ENCODE data around the gene ITGA11.

The ITGA11 gene

DNA sequence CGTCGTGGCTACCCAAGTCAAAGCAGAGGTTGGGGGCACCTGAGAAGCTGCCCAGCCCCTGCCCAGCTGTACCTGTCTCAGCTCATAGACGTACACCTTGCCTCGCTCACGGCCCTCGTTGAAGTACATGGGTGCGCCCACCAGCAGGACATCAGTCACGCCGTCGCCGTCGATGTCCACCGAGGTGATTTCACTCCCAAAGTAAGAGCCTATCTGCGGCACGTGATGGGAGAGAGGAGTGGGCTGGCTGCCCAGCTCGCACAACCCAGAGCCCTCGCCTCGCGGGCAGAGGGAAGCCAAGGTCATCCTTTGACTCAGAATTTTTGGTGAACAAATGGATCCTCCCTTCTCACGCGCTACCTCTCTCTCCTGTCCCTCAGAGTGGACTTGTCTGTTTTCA lies 99.7 kb downstream of the ITGA11 start:
- no peak overlapping the region for H3K27ac Mint-ChIP-seq
- H3K4me1 Mint-ChIP-seq, result peaks cover 54% of the 10 kb centered on the region
- DNase-seq, result no peak
- H3K9me3 Mint-ChIP-seq, result no peaks in the 10 kb centered on the region
- H3K27me3 Mint-ChIP-seq (ENCODE audit: low read depth, poor library complexity), result peaks cover 20% of the 10 kb centered on the region
- no peak overlapping the region for H3K4me3 Mint-ChIP-seq
- H3K36me3 Mint-ChIP-seq (ENCODE audit: low read depth), result no peaks in the 10 kb centered on the region
- TF ChIP-seq, protein P1, sequence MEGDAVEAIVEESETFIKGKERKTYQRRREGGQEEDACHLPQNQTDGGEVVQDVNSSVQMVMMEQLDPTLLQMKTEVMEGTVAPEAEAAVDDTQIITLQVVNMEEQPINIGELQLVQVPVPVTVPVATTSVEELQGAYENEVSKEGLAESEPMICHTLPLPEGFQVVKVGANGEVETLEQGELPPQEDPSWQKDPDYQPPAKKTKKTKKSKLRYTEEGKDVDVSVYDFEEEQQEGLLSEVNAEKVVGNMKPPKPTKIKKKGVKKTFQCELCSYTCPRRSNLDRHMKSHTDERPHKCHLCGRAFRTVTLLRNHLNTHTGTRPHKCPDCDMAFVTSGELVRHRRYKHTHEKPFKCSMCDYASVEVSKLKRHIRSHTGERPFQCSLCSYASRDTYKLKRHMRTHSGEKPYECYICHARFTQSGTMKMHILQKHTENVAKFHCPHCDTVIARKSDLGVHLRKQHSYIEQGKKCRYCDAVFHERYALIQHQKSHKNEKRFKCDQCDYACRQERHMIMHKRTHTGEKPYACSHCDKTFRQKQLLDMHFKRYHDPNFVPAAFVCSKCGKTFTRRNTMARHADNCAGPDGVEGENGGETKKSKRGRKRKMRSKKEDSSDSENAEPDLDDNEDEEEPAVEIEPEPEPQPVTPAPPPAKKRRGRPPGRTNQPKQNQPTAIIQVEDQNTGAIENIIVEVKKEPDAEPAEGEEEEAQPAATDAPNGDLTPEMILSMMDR (IDR thresholded peaks at IDR 0.05), result no peak

DNA sequence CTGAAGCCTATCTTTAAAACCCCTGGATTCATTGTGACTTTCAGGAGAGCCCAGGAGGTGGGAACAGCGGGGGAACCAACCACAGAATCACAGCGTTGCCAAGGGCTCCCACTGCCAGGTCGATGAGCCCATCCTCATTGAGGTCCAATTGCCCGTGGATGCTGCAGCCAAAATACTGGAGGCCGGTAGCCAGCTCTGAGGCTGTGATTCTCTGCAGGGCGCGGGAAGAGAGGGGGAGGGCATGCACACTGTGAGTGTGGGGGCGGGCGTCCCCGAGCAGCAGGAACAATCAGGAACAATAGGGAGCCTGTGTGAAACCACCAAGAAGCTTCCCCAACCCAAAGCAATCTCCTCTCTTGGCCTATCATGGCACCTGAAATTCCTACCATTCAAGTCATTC lies 101.1 kb downstream of the ITGA11 start:
- TF ChIP-seq, protein P1 (IDR thresholded peaks at IDR 0.05), result no peak
- Mint-ChIP-seq H3K4me1 (peaks cover 67% of the 10 kb centered on the region), H3K9me3 (no peaks in the 10 kb centered on the region), H3K36me3 (ENCODE audit: low read depth) (no peaks in the 10 kb centered on the region), H3K27me3 (ENCODE audit: low read depth, poor library complexity) (peaks cover 20% of the 10 kb centered on the region), H3K27ac (peak overlapping the region; percentile 21), H3K4me3 (peak overlapping the region; percentile 32)
- no peak for DNase-seq

DNA sequence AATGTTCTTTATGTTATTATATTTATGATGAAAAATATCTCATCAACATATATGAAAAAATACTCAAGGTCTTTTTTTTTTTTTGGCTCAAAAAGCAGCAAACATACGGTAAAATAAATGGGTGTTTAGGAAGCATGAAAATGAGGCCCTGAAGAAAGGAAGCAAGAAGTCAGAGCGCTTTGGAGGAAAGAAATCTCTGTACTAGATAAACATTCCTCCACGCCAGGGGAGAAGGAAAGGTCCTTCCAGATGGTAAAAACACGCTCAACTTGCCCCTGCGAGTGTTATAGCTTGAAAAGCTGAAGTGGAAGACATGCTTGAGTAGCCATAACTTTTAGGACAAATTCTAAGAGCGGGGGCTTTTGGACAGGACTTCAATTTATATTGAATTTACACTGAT lies 101.5 kb downstream of the ITGA11 start:
- peak overlapping the region; percentile 21 for H3K27ac Mint-ChIP-seq
- H3K4me1 Mint-ChIP-seq, result peaks cover 67% of the 10 kb centered on the region
- H3K36me3 Mint-ChIP-seq (ENCODE audit: low read depth), result no peaks in the 10 kb centered on the region
- TF ChIP-seq, protein P1 (IDR thresholded peaks at IDR 0.05), result no peak
- no peaks in the 10 kb centered on the region for H3K9me3 Mint-ChIP-seq
- peaks cover 20% of the 10 kb centered on the region for H3K27me3 Mint-ChIP-seq (ENCODE audit: low read depth, poor library complexity)
- DNase-seq, result no peak
- peak overlapping the region; percentile 32 for H3K4me3 Mint-ChIP-seq

DNA sequence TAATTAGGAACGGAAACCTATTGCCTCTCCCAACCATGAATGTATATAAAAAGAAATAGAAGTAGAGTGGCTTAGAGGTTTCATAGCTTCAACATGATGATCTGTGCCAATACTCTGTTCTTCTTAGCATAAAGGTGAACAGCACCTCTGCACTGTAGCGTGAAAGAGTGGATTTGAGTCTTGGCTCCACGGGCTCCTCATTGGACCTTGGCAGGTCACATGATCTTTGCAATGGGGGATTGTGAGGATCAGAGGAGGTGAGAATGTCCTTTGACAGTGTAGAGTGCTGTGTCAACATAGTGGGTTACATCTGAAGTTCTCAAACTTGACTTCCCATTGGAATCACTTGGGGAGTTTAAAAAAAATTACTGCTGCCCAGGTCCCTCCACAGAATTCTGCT lies 103.0 kb downstream of the ITGA11 start:
- Mint-ChIP-seq H3K27ac (no peak overlapping the region), H3K4me3 (no peak overlapping the region), H3K4me1 (peaks cover 64% of the 10 kb centered on the region), H3K36me3 (ENCODE audit: low read depth) (no peaks in the 10 kb centered on the region), H3K27me3 (ENCODE audit: low read depth, poor library complexity) (peaks cover 20% of the 10 kb centered on the region), H3K9me3 (no peaks in the 10 kb centered on the region)
- TF ChIP-seq, protein P1 (IDR thresholded peaks at IDR 0.05), result no peak
- DNase-seq, result no peak

DNA sequence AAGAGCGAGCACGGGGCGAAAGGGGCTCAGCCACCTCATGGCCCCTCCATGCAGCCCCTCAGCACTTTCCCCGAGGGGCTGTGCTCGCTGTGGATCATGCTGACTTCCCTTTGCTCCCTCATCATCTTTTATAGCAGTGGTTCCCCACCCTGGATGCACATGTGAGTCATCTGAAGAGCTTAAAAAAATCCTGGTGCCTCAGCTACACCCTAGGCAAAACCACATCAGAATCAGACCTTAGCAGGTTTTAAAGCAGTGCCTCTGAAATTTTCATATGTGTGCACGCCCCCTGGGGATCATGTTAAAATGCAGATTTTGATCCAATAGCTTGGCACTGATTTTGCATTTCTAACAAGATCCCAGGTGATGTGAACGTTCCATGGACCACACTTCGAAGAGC lies 103.5 kb downstream of the ITGA11 start:
- Mint-ChIP-seq H3K27me3 (ENCODE audit: low read depth, poor library complexity) (peaks cover 20% of the 10 kb centered on the region), H3K9me3 (no peaks in the 10 kb centered on the region), H3K4me1 (peaks cover 63% of the 10 kb centered on the region), H3K36me3 (ENCODE audit: low read depth) (no peaks in the 10 kb centered on the region), H3K4me3 (no peak overlapping the region), H3K27ac (no peak overlapping the region)
- TF ChIP-seq, protein P1 (IDR thresholded peaks at IDR 0.05), result no peak
- DNase-seq, result no peak

DNA sequence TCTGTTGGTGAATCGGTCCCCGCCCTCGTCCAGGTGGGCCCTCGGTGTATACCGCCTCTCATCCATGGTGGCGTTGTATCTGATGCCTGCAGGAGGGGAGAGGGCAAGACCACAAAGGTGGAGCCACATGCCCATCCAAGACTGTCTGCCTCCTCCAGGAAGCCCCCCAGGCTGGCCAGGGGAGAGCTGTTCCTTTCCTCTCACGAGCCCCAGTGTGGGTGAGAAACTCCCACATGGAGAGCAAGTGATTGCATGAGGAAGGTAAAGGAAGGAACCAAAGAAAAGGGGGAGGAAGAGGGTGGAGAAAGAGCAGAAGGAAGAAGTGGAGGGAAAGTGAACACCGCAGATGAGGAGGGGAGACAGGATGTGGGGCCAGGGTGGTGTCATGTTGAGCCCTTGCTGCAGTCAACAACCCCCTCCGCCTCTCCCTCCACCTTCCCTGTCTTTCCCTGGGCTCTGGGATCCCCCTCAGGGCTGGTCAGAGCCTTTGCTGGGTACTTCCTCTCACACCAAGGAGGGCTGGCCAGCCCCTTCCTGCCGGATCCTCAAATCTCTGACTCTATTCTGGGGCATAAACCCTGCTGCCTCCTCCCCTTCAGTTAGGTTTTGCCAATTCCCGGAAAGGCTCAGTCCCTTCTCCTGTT lies 105.1 kb downstream of the ITGA11 start:
- peak overlapping the region; percentile 88 for H3K27ac Mint-ChIP-seq
- H3K36me3 Mint-ChIP-seq (ENCODE audit: low read depth), result no peaks in the 10 kb centered on the region
- no peak overlapping the region for H3K4me3 Mint-ChIP-seq
- H3K27me3 Mint-ChIP-seq (ENCODE audit: low read depth, poor library complexity), result peaks cover 11% of the 10 kb centered on the region
- H3K9me3 Mint-ChIP-seq, result no peaks in the 10 kb centered on the region
- TF ChIP-seq, protein P1 (IDR thresholded peaks at IDR 0.05), result no peak
- DNase-seq, result no peak
- peaks cover 64% of the 10 kb centered on the region for H3K4me1 Mint-ChIP-seq

Measured in nephron progenitor cell (in vitro differentiated cells).